Activated CD8-positive, alpha-beta T cell treated with anti-CD3 and anti-CD28 coated beads for 36 hours (primary cell): ENCODE data around the gene STIM1. TPM values are rescaled to one million over a fixed set of nuclear protein-coding genes. Genes with fewer than 3 reads are reported as not detected.

Experiments
- ATAC-seq: fragments of 200-7000 bp; cut with Tn5 transposase; one replicate; pipeline ENCODE4 v1.10.0; 2021; ENCODE audit warnings: mild to moderate bottlenecking, moderate library complexity
- CTCF ChIA-PET: fragments of 350-600 bp; sonication (Branson Sonifier 250); formaldehyde crosslinking; loops from one replicate; lab custom pipeline; 2021; ENCODE audit warnings: antibody characterized with exemption; lab: Charles Lee
- POLR2A ChIA-PET: fragments of 350-600 bp; sonication (Branson Sonifier 250); formaldehyde crosslinking; loops from one replicate; lab custom pipeline; 2021; ENCODE audit warnings: antibody characterized with exemption; lab: Charles Lee
- DNase-seq: peaks from one replicate; pipeline ENCODE4 v3.0.0-alpha.2; 2020
- H3K27ac Mint-ChIP-seq: one replicate; pipeline ENCODE4 v1.8.0; 2021; ENCODE audit warnings: mild to moderate bottlenecking, mixed read lengths
- H3K27me3 Mint-ChIP-seq: one replicate; pipeline ENCODE4 v1.8.0; 2021; ENCODE audit warnings: mixed read lengths
- H3K36me3 Mint-ChIP-seq: one replicate; pipeline ENCODE4 v1.8.0; 2021; ENCODE audit warnings: low read depth, mixed read lengths
- H3K4me1 Mint-ChIP-seq: one replicate; pipeline ENCODE4 v1.8.0; 2021; ENCODE audit warnings: low read depth, mixed read lengths
- H3K4me3 Mint-ChIP-seq: one replicate; pipeline ENCODE4 v1.8.0; 2021; ENCODE audit warnings: mild to moderate bottlenecking, moderate library complexity, mixed read lengths
- H3K9me3 Mint-ChIP-seq: one replicate; pipeline ENCODE4 v1.8.0; 2021; ENCODE audit warnings: mixed read lengths
- intact Hi-C: fragments of 100-400 bp; cut with micrococcal nuclease; formaldehyde crosslinking; loops from one replicate; pipeline ENCODE4 v1.10.0; 2022
- total RNA-seq, 2 experiments: library from RNA; stranded (reverse); gene quantifications; one replicate each; pipeline ENCODE4 v1.2.3, GENCODE V29; 2021
- TF ChIP-seq, protein P1 (sequence below): fragments of 200-600 bp; IDR thresholded peaks from one replicate; pipeline ENCODE4 v1.8.0; 2022; ENCODE audit warnings: antibody characterized with exemption, mild to moderate bottlenecking

The STIM1 gene
- total RNA-seq, 2 experiments from 2014 or later, result 60.8 to 61.4 TPM

DNA sequence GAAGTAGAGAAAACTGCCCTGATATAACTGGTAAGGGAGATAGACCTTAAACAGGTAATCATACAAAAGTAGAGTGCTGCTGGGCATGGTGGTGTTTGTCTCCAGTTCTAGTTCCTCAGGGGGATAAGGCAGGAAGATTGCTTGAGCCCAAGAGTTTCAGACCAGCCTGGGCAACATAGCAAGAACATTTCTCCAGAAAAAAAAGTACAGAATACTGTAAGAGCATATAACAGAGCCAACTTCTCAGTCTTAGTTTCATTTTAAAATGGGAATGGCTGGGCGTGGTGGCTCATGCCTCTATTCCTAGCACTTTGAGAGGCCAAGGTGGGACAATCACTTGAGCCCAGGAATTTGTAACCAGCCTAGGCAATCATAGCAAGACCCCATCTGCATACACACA is 10.2 kb upstream of the STIM1 start:
- H3K27me3 Mint-ChIP-seq, result no peaks in the 10 kb centered on the region
- H3K4me3 Mint-ChIP-seq, result no peak overlapping the region
- ChIA-PET POLR2A (interaction anchor here (0.5 to 14.6 kb wide), 3 partner anchors 7 to 228 kb away, joined by 3 to 216 read pairs (median 4); partner anchors contain the start of gene STIM1), CTCF (interaction anchor here (1.3 to 26.5 kb wide), 3 partner anchors 7 to 228 kb away, joined by 3 to 775 read pairs (median 221); partner anchors contain the start of gene STIM1)
- TF ChIP-seq, protein P1, sequence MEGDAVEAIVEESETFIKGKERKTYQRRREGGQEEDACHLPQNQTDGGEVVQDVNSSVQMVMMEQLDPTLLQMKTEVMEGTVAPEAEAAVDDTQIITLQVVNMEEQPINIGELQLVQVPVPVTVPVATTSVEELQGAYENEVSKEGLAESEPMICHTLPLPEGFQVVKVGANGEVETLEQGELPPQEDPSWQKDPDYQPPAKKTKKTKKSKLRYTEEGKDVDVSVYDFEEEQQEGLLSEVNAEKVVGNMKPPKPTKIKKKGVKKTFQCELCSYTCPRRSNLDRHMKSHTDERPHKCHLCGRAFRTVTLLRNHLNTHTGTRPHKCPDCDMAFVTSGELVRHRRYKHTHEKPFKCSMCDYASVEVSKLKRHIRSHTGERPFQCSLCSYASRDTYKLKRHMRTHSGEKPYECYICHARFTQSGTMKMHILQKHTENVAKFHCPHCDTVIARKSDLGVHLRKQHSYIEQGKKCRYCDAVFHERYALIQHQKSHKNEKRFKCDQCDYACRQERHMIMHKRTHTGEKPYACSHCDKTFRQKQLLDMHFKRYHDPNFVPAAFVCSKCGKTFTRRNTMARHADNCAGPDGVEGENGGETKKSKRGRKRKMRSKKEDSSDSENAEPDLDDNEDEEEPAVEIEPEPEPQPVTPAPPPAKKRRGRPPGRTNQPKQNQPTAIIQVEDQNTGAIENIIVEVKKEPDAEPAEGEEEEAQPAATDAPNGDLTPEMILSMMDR, result no peak
- no peaks in the 10 kb centered on the region for H3K9me3 Mint-ChIP-seq
- peaks cover 45% of the 10 kb centered on the region for H3K4me1 Mint-ChIP-seq
- intact Hi-C loops, result no loop called here
- H3K27ac Mint-ChIP-seq, result peak overlapping the region; percentile 53
- DNase-seq, result no peak
- H3K36me3 Mint-ChIP-seq, result no peaks in the 10 kb centered on the region
- ATAC-seq, result no peak

- intact Hi-C loops, result no loop called here
- Mint-ChIP-seq H3K4me1 (peaks cover 45% of the 10 kb centered on the region), H3K27me3 (no peaks in the 10 kb centered on the region), H3K9me3 (no peaks in the 10 kb centered on the region), H3K4me3 (no peak overlapping the region), H3K27ac (peak overlapping the region; percentile 53), H3K36me3 (no peaks in the 10 kb centered on the region)
- ATAC-seq (no peak), DNase-seq (no peak)
- ChIA-PET CTCF (interaction anchor here (0.7 to 26.5 kb wide), 4 partner anchors 7 to 227 kb away, joined by 3 to 775 read pairs (median 112); partner anchors contain the start of gene STIM1), POLR2A (interaction anchor here (0.6 to 1.1 kb wide), 3 partner anchors 9 to 227 kb away, joined by 3 to 4 read pairs (median 4); partner anchors contain the start of gene STIM1)
- TF ChIP-seq, protein P1, result no peak
Measured at GRCh38 chr11:3845670-3846069, 9.8 kb upstream of the STIM1 start.

DNA sequence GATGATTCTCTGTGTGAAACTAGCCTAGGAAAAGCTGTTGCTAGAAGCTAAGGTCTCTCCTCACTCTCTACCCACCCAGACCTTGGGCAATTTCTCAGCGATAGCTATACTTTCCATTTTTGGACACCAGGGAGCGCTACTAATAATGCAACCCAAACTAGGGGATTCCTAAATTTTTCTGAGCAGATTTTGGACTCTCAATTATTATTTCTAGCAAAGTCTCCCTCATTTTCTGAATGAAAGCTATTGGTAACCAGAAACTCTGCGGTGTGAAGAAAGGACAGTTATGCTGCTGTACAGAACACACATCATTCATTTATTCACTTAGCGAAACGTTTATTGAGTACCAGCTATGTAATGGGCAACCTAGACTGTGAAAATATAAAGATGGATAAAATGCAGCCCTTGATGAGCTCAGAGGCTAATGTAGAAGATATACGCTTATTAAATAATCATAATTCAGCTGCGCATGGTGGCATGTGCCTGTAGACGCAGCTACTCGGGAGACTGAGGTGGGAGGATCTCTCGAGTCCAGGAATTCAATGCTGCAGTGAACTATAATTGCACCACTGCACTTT is 6.1 kb upstream of the STIM1 start:
- intact Hi-C loops, result loop anchor here (2.0 kb wide), 1 partner anchor 223 kb away; no protein-coding TSS in a partner anchor

GRCh38 chr11:3853545-3853842 is 2.0 kb upstream of the STIM1 start:
- Mint-ChIP-seq H3K9me3 (no peaks in the 10 kb centered on the region), H3K4me1 (peaks cover 52% of the 10 kb centered on the region), H3K4me3 (peak overlapping the region; percentile 87), H3K36me3 (peaks cover 17% of the 10 kb centered on the region), H3K27ac (peak overlapping the region; percentile 98), H3K27me3 (no peaks in the 10 kb centered on the region)
- ATAC-seq, result no peak
- ChIA-PET CTCF (interaction anchor here (1.4 to 26.5 kb wide), 16 partner anchors 12 to 219 kb away, joined by 3 to 775 read pairs (median 28); partner anchors contain the start of genes PGAP2 and RHOG), POLR2A (interaction anchor here (0.8 to 8.9 kb wide), 13 partner anchors 14 to 241 kb away, joined by 3 to 216 read pairs (median 11); partner anchors contain the start of genes RHOG and RRM1)
- peak; percentile 18 for DNase-seq
- intact Hi-C loops, result loop anchor here (5.0 kb wide), 1 partner anchor 134 kb away; no protein-coding TSS in a partner anchor
- TF ChIP-seq, protein P1, result no peak

More for the DNA sequence above, 6.1 kb upstream of the STIM1 start:
- Mint-ChIP-seq H3K4me1 (peaks cover 51% of the 10 kb centered on the region), H3K27ac (peak overlapping the region; percentile 35), H3K27me3 (no peaks in the 10 kb centered on the region), H3K4me3 (no peak overlapping the region), H3K36me3 (no peaks in the 10 kb centered on the region), H3K9me3 (no peaks in the 10 kb centered on the region)
- peak; percentile 58 for ATAC-seq
- ChIA-PET CTCF (interaction anchor here (0.7 to 26.5 kb wide), 55 partner anchors 8 to 259 kb away, joined by 3 to 775 read pairs (median 4); partner anchors contain the start of gene RHOG), POLR2A (interaction anchor here (1.0 to 8.9 kb wide), 3 partner anchors 11 to 224 kb away, joined by 4 to 216 read pairs (median 4); partner anchors contain the start of gene RHOG)
- DNase-seq, result peak; percentile 61
- TF ChIP-seq, protein P1, result peak; percentile 79
